HepG2 (cell line): ENCODE measurements around the gene LIF. TPM values are rescaled to one million over a fixed set of nuclear protein-coding genes. Genes with fewer than 3 reads are reported as not detected.

Source experiments
- ATAC-seq: fragments of 200-7000 bp; cut with Tn5 transposase; 3 replicates; pipeline ENCODE4 v1.9.1; 2020; ENCODE audit warnings: mild to moderate bottlenecking, moderate library complexity
- BruUV-seq: library from RNA; stranded (reverse); fragments of 400-500 nt; replicated peaks from 2 replicates; lab custom pipeline; 2021; lab: Mats Ljungman, UMichigan
- CTCF ChIA-PET: fragments of 300-600 bp; formaldehyde crosslinking; extraction: SDS; loops from one replicate; lab custom pipeline; 2021; ENCODE audit warnings: low total read pairs, inconsistent platforms, low intra/inter-chr PET ratio; lab: Yijun Ruan, JAX
- POLR2A ChIA-PET: fragments of 350-600 bp; sonication (Branson Sonifier 250); formaldehyde crosslinking; loops from one replicate; lab custom pipeline; 2020; ENCODE audit warnings: antibody characterized with exemption, inconsistent platforms; lab: Yijun Ruan, JAX
- DNase-seq: peaks from one replicate; pipeline ENCODE4 v3.0.0-alpha.2; 2015; ENCODE audit warnings: low spot score
- FAIRE-seq: peaks from 3 replicates; lab custom pipeline; 2011; peaks lifted over from hg19 to GRCh38; lab: Jason Lieb, UNC
- H2AFZ ChIP-seq: one replicate; pipeline ENCODE4 v1.6.1; 2011; ENCODE audit warnings: low read length, inconsistent platforms
- H3K27ac ChIP-seq: fragments of 300-600 bp; 3 replicates; pipeline ENCODE4 v1.8.0; 2011; ENCODE audit warnings: mixed run types, mild to moderate bottlenecking, mixed read lengths, low read length, inconsistent platforms; ENCODE audit not compliant: insufficient read depth; ENCODE audit errors: extremely low read length
- H3K27me3 ChIP-seq, 2 experiments: fragments of 200-600 bp in 1 of 2; 2 replicates in 1 of 2; 3 replicates in 1 of 2; pipeline versions ENCODE4 v1.6.0 to v1.8.0; 2011; ENCODE audit warnings: low read length in 2 of 2, mild to moderate bottlenecking in 2 of 2, moderate library complexity in 2 of 2, inconsistent platforms in 1 of 2; ENCODE audit not compliant: insufficient read depth in 2 of 2, control insufficient read depth in 1 of 2
- H3K36me3 ChIP-seq, 2 experiments: fragments of 200-600 bp in 1 of 2; replicated peaks in 1 of 2; 2 replicates in 1 of 2; 3 replicates in 1 of 2; pipeline versions ENCODE4 v1.5.1 to v1.8.0; 2011; ENCODE audit warnings: low read length in 2 of 2, inconsistent platforms in 1 of 2; ENCODE audit not compliant: insufficient read depth in 2 of 2, control insufficient read depth in 1 of 2
- H3K4me1 ChIP-seq: 2 replicates; pipeline ENCODE4 v1.5.1; 2012; ENCODE audit warnings: low read length, inconsistent platforms; ENCODE audit not compliant: insufficient read depth
- H3K4me2 ChIP-seq: 2 replicates; pipeline ENCODE4 v1.6.0; 2011; ENCODE audit warnings: low read depth, low read length, inconsistent platforms
- H3K4me3 ChIP-seq, 3 experiments: fragments of 200-600 bp in 1 of 3; sonication (generic), shearing (Covaris generic) in 1 of 3; replicated peaks in 1 of 3; 2 replicates each; pipeline ENCODE4 v1.5.1; 2011 to 2016; ENCODE audit warnings: low read length in 3 of 3, inconsistent platforms in 2 of 3, low read depth in 2 of 3, mild to moderate bottlenecking in 2 of 3, control low read depth in 1 of 3, mixed read lengths in 1 of 3; ENCODE audit not compliant: insufficient read depth in 1 of 3
- H3K79me2 ChIP-seq: one replicate; pipeline ENCODE4 v1.6.1; 2011; ENCODE audit warnings: low read length, inconsistent platforms; ENCODE audit not compliant: insufficient read depth
- H3K9ac ChIP-seq: 2 replicates; pipeline ENCODE4 v1.6.0; 2011; ENCODE audit warnings: mild to moderate bottlenecking, low read depth, low read length, inconsistent platforms; ENCODE audit not compliant: insufficient read depth
- H3K9me3 ChIP-seq: 2 replicates; pipeline ENCODE4 v1.5.1; 2012; ENCODE audit warnings: mild to moderate bottlenecking, low read length
- H4K20me1 ChIP-seq: 2 replicates; pipeline ENCODE4 v1.6.0; 2011; ENCODE audit warnings: inconsistent platforms, mild to moderate bottlenecking, low read length, moderate library complexity; ENCODE audit not compliant: insufficient read depth
- CCDC6 ChIP-seq: sonication (generic); formaldehyde crosslinking; IDR thresholded peaks from 2 replicates; pipeline ENCODE4 v1.8.1; 2022; ENCODE audit warnings: mild to moderate bottlenecking, missing genetic modification reagents, moderate library complexity
- MAFF ChIP-seq: IDR thresholded peaks from 2 replicates; pipeline ENCODE4 v1.6.1; 2011; ENCODE audit warnings: low read depth, low read length, improper control_type of control experiment
- MAFG ChIP-seq: sonication (generic); formaldehyde crosslinking; IDR thresholded peaks from 2 replicates; pipeline ENCODE4 v1.5.1; 2020; ENCODE audit warnings: mild to moderate bottlenecking, missing genetic modification reagents
- MAFK ChIP-seq, 2 experiments: IDR thresholded peaks in 1 of 2; conservative IDR thresholded peaks in 1 of 2; 2 replicates each; pipeline ENCODE4 v1.6.1; 2011; ENCODE audit warnings: improper control_type of control experiment in 2 of 2, low read length in 2 of 2
- MNT ChIP-seq: fragments of 450-650 bp; IDR thresholded peaks from 2 replicates; pipeline ENCODE4 v1.6.1; 2016
- RARA ChIP-seq: IDR thresholded peaks from 2 replicates; pipeline ENCODE4 v1.6.1; 2016; ENCODE audit warnings: missing genetic modification reagents, missing compliant biosample characterization
- RNF2 ChIP-seq: fragments of 450-650 bp; conservative IDR thresholded peaks from 2 replicates; pipeline ENCODE4 v1.6.1; 2016; ENCODE audit warnings: low read depth
- SMAD3 ChIP-seq: sonication (generic); formaldehyde crosslinking; IDR thresholded peaks from 2 replicates; pipeline ENCODE4 v1.4.0; 2020; ENCODE audit warnings: missing genetic modification reagents
- WGBS: methylation state at CpG from one replicate; pipeline ENCODE4 v1.1.6; 2017; ENCODE audit warnings: low lambda C conversion rate; 5-methylcytosine and 5-hydroxymethylcytosine counted together
- in situ Hi-C: cut with HindIII; loops from 2 replicates; pipeline ENCODE4 v1.10.0; 2017; ENCODE audit warnings: low pct_unique_long_range_greater_than_20kb; ENCODE audit not compliant: extremely low pct_ligation_motif_present
- intact Hi-C: fragments of 100-400 bp; cut with micrococcal nuclease; formaldehyde crosslinking; loops from one replicate; pipeline ENCODE4 v1.10.0; 2022; ENCODE audit not compliant: unreplicated experiment
- polyA plus RNA-seq, 8 experiments: library from polyadenylated mRNA; depleted of rRNA in 3 of 8; stranded (reverse) in 7 of 8; unstranded in 1 of 8; fragments of >200 nt; fragmentation: Illumina TruSeq in 4 of 8; extraction: Trizol in 4 of 8; gene quantifications; 2 replicates each; pipeline versions ENCODE4 v1.2.1 to v1.2.3, GENCODE V29; 2011 to 2016; ENCODE audit warnings: low read depth in 4 of 8, missing spikeins in 1 of 8, mixed read lengths in 1 of 8; ENCODE audit not compliant: insufficient read depth in 1 of 8
- total RNA-seq, 5 experiments: library from RNA; depleted of rRNA; stranded (reverse); fragments of >200 nt; fragmentation: Illumina TruSeq; extraction: Trizol; gene quantifications; 2 replicates each; pipeline ENCODE4 v1.2.3, GENCODE V29; 2016; ENCODE audit warnings: low read depth in 1 of 5

The LIF gene
- total and polyA plus RNA-seq, 2 of the 13 experiments (the other 11 are each of a cell fraction or from before 2014, with no cell fraction given), result 3.6 to 8.5 TPM

GRCh38 chr22:30272781-30273601 is 26.4 kb upstream of the LIF start:
- 31% methylated on average over 11 of the region's 16 CpGs for WGBS
- Histone ChIP-seq H3K27me3 (peaks cover 6 to 50% of the 10 kb centered on the region in 2 experiments), H3K79me2 (no peaks in the 10 kb centered on the region), H3K4me3 (no peak overlapping the region), H3K27ac (no peak overlapping the region), H3K4me2 (no peak overlapping the region), H3K9ac (no peak overlapping the region), H4K20me1 (no peaks in the 10 kb centered on the region), H3K9me3 (no peaks in the 10 kb centered on the region), H3K36me3 (no peaks in the 10 kb centered on the region), H3K4me1 (peaks cover 5% of the 10 kb centered on the region; the same call in 1 of the 2 replicates), H2AFZ (no peak overlapping the region)
- ATAC-seq (no peak), FAIRE-seq (no peak), DNase-seq (no peak)
- POLR2A ChIA-PET, result no interaction called here
- TF ChIP-seq MNT (peak; percentile 90), RARA (CRISPR knock-in tag) (peak; percentile 50; the same call in 1 of the 2 replicates), CCDC6 (CRISPR knock-in tag) (no peak), RNF2 (no peak), SMAD3 (no peak)
- intact Hi-C loops, result no loop called here
- no TSS peak for BruUV-seq
- CTCF ChIA-PET, result no interaction called here
- in situ Hi-C loops, result no loop called here

GRCh38 chr22:30270832-30271231 is 24.3 kb upstream of the LIF start:
- Histone ChIP-seq H3K27ac (no peak overlapping the region), H3K79me2 (no peaks in the 10 kb centered on the region), H3K27me3 (peaks cover 4 to 46% of the 10 kb centered on the region in 2 experiments), H3K36me3 (no peaks in the 10 kb centered on the region), H3K4me2 (no peak overlapping the region), H3K4me3 (no peak overlapping the region), H3K9ac (no peak overlapping the region), H2AFZ (no peak overlapping the region), H3K9me3 (no peaks in the 10 kb centered on the region), H4K20me1 (no peaks in the 10 kb centered on the region), H3K4me1 (no peaks in the 10 kb centered on the region)
- POLR2A ChIA-PET, result no interaction called here
- CTCF ChIA-PET, result no interaction called here
- no CpG with 5 or more reads among the region's 16 CpGs for WGBS
- intact Hi-C loops, result no loop called here
- FAIRE-seq, result no peak
- TF ChIP-seq MAFK (conservative IDR thresholded peaks at IDR 0.05 in 1 of 2, IDR thresholded peaks at IDR 0.05 in 1 of 2; ENCODE audit: low read length in 2 of 2), result peak; percentile 84 to 88
- peak; percentile 75 for TF ChIP-seq MAFF
- no peak for TF ChIP-seq MAFG
- in situ Hi-C loops, result no loop called here
- no TSS peak for BruUV-seq
- no peak for DNase-seq
- ATAC-seq, result no peak; the same call in 2 of the 3 replicates
